ENCODE measurements around the gene TMC1.

Gene TMC1

GRCh38 chr9:72696511-72696910 is 175.1 kb downstream of the TMC1 start:
- H3K36me3 ChIP-seq (ENCODE audit: insufficient read depth, insufficient read length, low read length): no peaks in the 10 kb centered on the region
- no peak overlapping the region for H3K4me3 ChIP-seq (ENCODE audit: insufficient read length, low read depth)
- no peak overlapping the region for H3K9ac ChIP-seq (ENCODE audit: insufficient read length, low read depth)
- TF ChIP-seq SUZ12 (IDR thresholded peaks at IDR 0.05; ENCODE audit: extremely low read depth, insufficient read depth, insufficient read length) (no peak), YY1 (IDR thresholded peaks at IDR 0.05; ENCODE audit: insufficient read depth, insufficient read length) (no peak), ZNF274 (IDR thresholded peaks at IDR 0.05; ENCODE audit: low read depth, low read length) (no peak)
- H3K9me3 ChIP-seq (ENCODE audit: insufficient read depth, low read length): no peaks in the 10 kb centered on the region
- no peaks in the 10 kb centered on the region for H3K4me1 ChIP-seq (ENCODE audit: insufficient read depth, insufficient read length)
- no peaks in the 10 kb centered on the region for H3K27me3 ChIP-seq (ENCODE audit: insufficient read depth, insufficient read length)
- DNase-seq (ENCODE audit: low read depth, low spot score): no peak

- DNase-seq (ENCODE audit: low read depth, low spot score): no peak
- H3K4me3 ChIP-seq (ENCODE audit: insufficient read length, low read depth): no peak overlapping the region
- TF ChIP-seq YY1 (IDR thresholded peaks at IDR 0.05; ENCODE audit: insufficient read depth, insufficient read length) (no peak), ZNF274 (IDR thresholded peaks at IDR 0.05; ENCODE audit: low read depth, low read length) (no peak), SUZ12 (IDR thresholded peaks at IDR 0.05; ENCODE audit: extremely low read depth, insufficient read depth, insufficient read length) (no peak)
- no peaks in the 10 kb centered on the region for H3K4me1 ChIP-seq (ENCODE audit: insufficient read depth, insufficient read length)
- no peaks in the 10 kb centered on the region for H3K27me3 ChIP-seq (ENCODE audit: insufficient read depth, insufficient read length)
- H3K9ac ChIP-seq (ENCODE audit: insufficient read length, low read depth): no peak overlapping the region
- H3K9me3 ChIP-seq (ENCODE audit: insufficient read depth, low read length): no peaks in the 10 kb centered on the region
- no peaks in the 10 kb centered on the region for H3K36me3 ChIP-seq (ENCODE audit: insufficient read depth, insufficient read length, low read length)
These were observed 180.1 kb downstream of the TMC1 start for GRCh38 chr9:72701510-72701909.

DNA sequence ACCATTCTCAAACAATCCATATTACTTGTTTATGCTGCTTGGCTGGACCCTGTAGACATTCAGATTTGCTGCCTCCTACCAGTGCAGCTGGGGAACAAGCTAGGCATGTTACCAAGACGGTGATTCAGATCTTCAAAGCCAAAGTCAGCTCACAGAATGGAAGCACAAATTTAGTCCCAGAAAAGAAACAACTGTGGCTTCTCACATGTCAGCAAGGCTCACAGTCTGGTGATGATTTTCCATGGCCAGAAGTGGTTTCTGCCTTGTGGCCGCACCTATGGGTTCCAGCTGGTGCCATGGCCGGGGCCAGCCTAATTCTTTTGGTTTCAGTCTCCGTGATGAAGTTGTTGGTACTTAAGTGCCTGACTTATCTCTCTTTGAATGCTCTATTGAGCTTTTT is 182.2 kb downstream of the TMC1 start:
- H3K9me3 ChIP-seq (ENCODE audit: insufficient read depth, low read length): no peaks in the 10 kb centered on the region
- H3K36me3 ChIP-seq (ENCODE audit: insufficient read depth, insufficient read length, low read length): no peaks in the 10 kb centered on the region
- no peak for DNase-seq (ENCODE audit: low read depth, low spot score)
- no peak for TF ChIP-seq YY1 (IDR thresholded peaks at IDR 0.05; ENCODE audit: insufficient read depth, insufficient read length)
- no peak for TF ChIP-seq ZNF274 (IDR thresholded peaks at IDR 0.05; ENCODE audit: low read depth, low read length)
- H3K27me3 ChIP-seq (ENCODE audit: insufficient read depth, insufficient read length): no peaks in the 10 kb centered on the region
- no peaks in the 10 kb centered on the region for H3K4me1 ChIP-seq (ENCODE audit: insufficient read depth, insufficient read length)
- H3K4me3 ChIP-seq (ENCODE audit: insufficient read length, low read depth): no peak overlapping the region
- H3K9ac ChIP-seq (ENCODE audit: insufficient read length, low read depth): no peak overlapping the region

DNA sequence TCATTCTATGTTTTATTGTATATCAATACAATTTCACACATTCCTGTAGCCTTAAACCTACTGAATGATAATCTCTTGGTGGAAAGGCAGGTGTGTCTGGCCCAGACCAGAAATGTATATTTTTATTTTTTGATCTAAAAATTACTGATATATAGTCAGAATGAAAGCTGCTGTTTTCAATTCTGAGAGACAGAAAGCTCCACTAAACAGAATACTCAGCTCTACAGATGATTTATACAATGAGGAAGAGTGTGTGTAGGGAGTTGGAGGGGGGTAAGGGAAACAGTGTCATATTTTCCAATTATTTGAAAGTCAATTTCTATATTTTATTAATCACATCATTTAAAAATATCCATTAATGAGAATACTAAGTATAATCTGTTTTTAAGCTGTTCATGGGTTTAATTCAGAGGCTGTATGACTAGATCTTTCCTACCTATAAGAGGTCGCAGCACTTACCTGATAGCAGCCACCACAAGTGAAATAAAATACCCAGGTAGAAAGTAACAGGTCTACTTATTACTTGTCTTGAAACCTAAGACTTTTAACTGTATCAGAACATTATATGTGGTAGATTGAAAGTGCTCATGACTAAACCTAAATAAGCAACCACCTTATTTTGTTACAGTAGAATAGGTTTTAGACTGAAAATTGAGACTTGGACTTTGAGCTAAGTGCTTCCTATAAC is 183.4 kb downstream of the TMC1 start:
- no peak for DNase-seq (ENCODE audit: low read depth, low spot score)
- Histone ChIP-seq H3K4me1 (ENCODE audit: insufficient read depth, insufficient read length) (no peaks in the 10 kb centered on the region), H3K4me3 (ENCODE audit: insufficient read length, low read depth) (no peak overlapping the region), H3K36me3 (ENCODE audit: insufficient read depth, insufficient read length, low read length) (no peaks in the 10 kb centered on the region), H3K9ac (ENCODE audit: insufficient read length, low read depth) (no peak overlapping the region), H3K9me3 (ENCODE audit: insufficient read depth, low read length) (no peaks in the 10 kb centered on the region), H3K27me3 (ENCODE audit: insufficient read depth, insufficient read length) (no peaks in the 10 kb centered on the region)
- TF ChIP-seq ZNF274 (IDR thresholded peaks at IDR 0.05; ENCODE audit: low read depth, low read length) (no peak), YY1 (IDR thresholded peaks at IDR 0.05; ENCODE audit: insufficient read depth, insufficient read length) (no peak), SUZ12 (IDR thresholded peaks at IDR 0.05; ENCODE audit: extremely low read depth, insufficient read depth, insufficient read length) (no peak)

DNA sequence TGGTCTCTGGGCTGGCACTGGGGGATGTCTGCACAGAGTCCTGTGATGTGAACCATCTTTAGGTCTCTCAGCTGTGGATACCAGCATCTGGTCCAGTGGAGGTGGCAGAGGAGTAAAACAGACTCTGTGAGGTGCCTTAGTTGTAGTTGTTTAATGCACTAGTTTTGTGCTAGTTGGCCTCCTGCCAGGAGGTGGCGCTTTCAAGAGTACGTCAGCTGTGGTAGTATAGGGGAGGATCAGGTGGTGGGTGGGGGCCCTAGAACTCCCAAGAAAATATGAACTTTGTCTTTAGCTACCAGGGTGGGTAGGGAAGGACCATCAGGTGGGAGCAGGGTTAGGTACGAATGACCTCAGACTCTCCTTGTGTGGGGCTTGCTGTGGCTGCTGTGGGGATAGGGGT is 197.1 kb downstream of the TMC1 start:
- TF ChIP-seq YY1 (IDR thresholded peaks at IDR 0.05; ENCODE audit: insufficient read depth, insufficient read length): no peak

GRCh38 chr9:72721067-72721466 is 199.7 kb downstream of the TMC1 start:
- H3K9ac ChIP-seq (ENCODE audit: insufficient read length, low read depth): no peak overlapping the region
- peaks cover 19% of the 10 kb centered on the region for H3K9me3 ChIP-seq (ENCODE audit: insufficient read depth, low read length)
- H3K4me3 ChIP-seq (ENCODE audit: insufficient read length, low read depth): no peak overlapping the region
- H3K36me3 ChIP-seq (ENCODE audit: insufficient read depth, insufficient read length, low read length): no peaks in the 10 kb centered on the region
- H3K4me1 ChIP-seq (ENCODE audit: insufficient read depth, insufficient read length): no peaks in the 10 kb centered on the region
- TF ChIP-seq ZNF274 (IDR thresholded peaks at IDR 0.05; ENCODE audit: low read depth, low read length) (no peak), YY1 (IDR thresholded peaks at IDR 0.05; ENCODE audit: insufficient read depth, insufficient read length) (no peak), SUZ12 (IDR thresholded peaks at IDR 0.05; ENCODE audit: extremely low read depth, insufficient read depth, insufficient read length) (no peak)
- peak; percentile 68 for DNase-seq (ENCODE audit: low read depth, low spot score)
- no peaks in the 10 kb centered on the region for H3K27me3 ChIP-seq (ENCODE audit: insufficient read depth, insufficient read length)

More for the DNA sequence above, 197.1 kb downstream of the TMC1 start:
- H3K9me3 ChIP-seq (ENCODE audit: insufficient read depth, low read length): peaks cover 11% of the 10 kb centered on the region
- no peaks in the 10 kb centered on the region for H3K36me3 ChIP-seq (ENCODE audit: insufficient read depth, insufficient read length, low read length)
- H3K4me1 ChIP-seq (ENCODE audit: insufficient read depth, insufficient read length): no peaks in the 10 kb centered on the region
- no peak for DNase-seq (ENCODE audit: low read depth, low spot score)
- no peak overlapping the region for H3K9ac ChIP-seq (ENCODE audit: insufficient read length, low read depth)
- H3K4me3 ChIP-seq (ENCODE audit: insufficient read length, low read depth): no peak overlapping the region
- no peaks in the 10 kb centered on the region for H3K27me3 ChIP-seq (ENCODE audit: insufficient read depth, insufficient read length)

DNA sequence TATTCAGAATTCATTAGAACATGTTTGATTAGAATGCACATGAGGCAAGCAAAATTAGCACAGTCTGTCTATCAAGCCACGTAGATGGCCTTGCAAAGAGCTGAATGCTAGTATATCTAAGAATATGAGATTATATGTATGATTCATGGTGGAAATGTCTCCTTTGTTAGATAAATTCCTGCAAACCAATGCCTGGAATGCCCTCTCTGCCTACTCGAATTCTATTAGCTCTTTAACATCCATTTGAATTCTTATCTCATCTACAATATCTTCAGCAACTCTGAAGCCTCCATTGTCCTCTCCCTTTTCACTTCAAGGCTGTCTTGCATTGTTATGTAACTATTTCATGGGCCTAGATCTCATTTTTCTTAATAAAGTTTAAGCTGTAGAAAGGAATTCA is 205.5 kb downstream of the TMC1 start:
- H3K4me3 ChIP-seq (ENCODE audit: insufficient read length, low read depth): no peak overlapping the region
- DNase-seq (ENCODE audit: low read depth, low spot score): peak; percentile 57
- no peak overlapping the region for H3K9ac ChIP-seq (ENCODE audit: insufficient read length, low read depth)
- TF ChIP-seq SUZ12 (IDR thresholded peaks at IDR 0.05; ENCODE audit: extremely low read depth, insufficient read depth, insufficient read length): no peak
- TF ChIP-seq YY1 (IDR thresholded peaks at IDR 0.05; ENCODE audit: insufficient read depth, insufficient read length): no peak
- no peaks in the 10 kb centered on the region for H3K36me3 ChIP-seq (ENCODE audit: insufficient read depth, insufficient read length, low read length)
- peaks cover 19% of the 10 kb centered on the region for H3K9me3 ChIP-seq (ENCODE audit: insufficient read depth, low read length)
- H3K27me3 ChIP-seq (ENCODE audit: insufficient read depth, insufficient read length): no peaks in the 10 kb centered on the region
- no peaks in the 10 kb centered on the region for H3K4me1 ChIP-seq (ENCODE audit: insufficient read depth, insufficient read length)
